Ovary (tissue), 9 donors: ENCODE results near the gene TUBA3D. TPM values are rescaled to one million over a fixed set of nuclear protein-coding genes. Genes with fewer than 3 reads are reported as not detected.
"Not testable (repeated sequence)": the region's sequence is repeated elsewhere in the genome, so short reads cannot be mapped to it uniquely, and the experiment has no call there.

Experiments used
- DNase-seq, 5 donors: peaks; one replicate each; pipeline ENCODE4 v3.0.0-alpha.2; 2019 to 2020
- H3K27ac ChIP-seq, 2 donors: fragments of 200-600 bp; one replicate each; pipeline versions ENCODE4 v1.5.1 to v1.8.0; 2019 to 2022
- H3K27me3 ChIP-seq: fragments of 200-600 bp; one replicate; pipeline ENCODE4 v1.8.0; 2022
- H3K36me3 ChIP-seq: fragments of 200-600 bp; sonication (generic); one replicate; pipeline ENCODE4 v1.5.1; 2019
- H3K4me1 ChIP-seq: one replicate; pipeline ENCODE4 v1.8.1; 2013; ENCODE audit warnings: mild to moderate bottlenecking, moderate library complexity; ENCODE audit not compliant: insufficient read depth
- H3K4me3 ChIP-seq: fragments of 200-600 bp; sonication (generic); one replicate; pipeline ENCODE4 v1.5.1; 2017
- H3K9me3 ChIP-seq, 2 donors: fragments of 200-600 bp in 1 of 2; sonication (generic) in 1 of 2; one replicate each; pipeline versions ENCODE4 v1.5.1 to v1.8.1; 2013 to 2019; ENCODE audit warnings: mild to moderate bottlenecking in 1 of 2, moderate library complexity in 1 of 2
- EP300 ChIP-seq: sonication (generic); formaldehyde crosslinking; IDR thresholded peaks from one replicate; pipeline ENCODE4 v1.6.1; 2017; ENCODE audit warnings: antibody characterized with exemption
- POLR2A ChIP-seq: fragments of 450-650 bp; IDR thresholded peaks from one replicate; pipeline ENCODE4 v1.6.1; 2017; ENCODE audit warnings: antibody characterized with exemption, mild to moderate bottlenecking, moderate library complexity
- WGBS, 3 donors: extraction: QIAGEN DNeasy Blood & Tissue Kit in 1 of 3; methylation state at CpG; one replicate each; pipeline versions ENCODE4 v1.1.5 to v1.1.7; 2013 to 2017; 5-methylcytosine and 5-hydroxymethylcytosine counted together
- intact Hi-C, 4 donors: fragments of 100-400 bp; cut with DNase I; formaldehyde crosslinking; loops; one replicate each; pipeline versions ENCODE4 v1.11.0 to v1.15.1; 2022 to 2023
- polyA plus RNA-seq, 2 donors: library from polyadenylated mRNA; stranded (reverse); fragments of 200-250 nt in 1 of 2; fragments of 350-450 nt in 1 of 2; fragmentation: Illumina TruSeq in 1 of 2; extraction: RNeasy Lipid Tissue Mini Kit (QIAGEN cat#74804) in 1 of 2; gene quantifications; one replicate each; pipeline ENCODE4 v1.2.3, GENCODE V29; 2013 to 2014
- total RNA-seq, 7 donors: library from RNA; depleted of rRNA in 2 of 7; stranded (reverse); fragments of >200 nt in 2 of 7; fragmentation: NEBNext Ultra II Directional in 3 of 7; extraction: Animal tissue kit (Norgen Biotek cat#: 25700) in 3 of 7; gene quantifications; one replicate each; pipeline versions ENCODE4 v1.1.0 to v1.2.4, GENCODE V29; 2016 to 2023
- TF ChIP-seq, protein P1 (sequence below), 3 donors: fragments of 450-650 bp in 2 of 3; fragments of 200-600 bp in 1 of 3; IDR thresholded peaks; one replicate each; pipeline versions ENCODE4 v1.5.1 to v1.8.0; 2016 to 2022; ENCODE audit warnings: antibody characterized with exemption in 3 of 3, mild to moderate bottlenecking in 1 of 3
- donor health status: DM: no; HTN: no; CAD: no; lungs with moderate emphysema.
- donor health status: DM: no; HTN: no; CAD: no.
- donor health status: Bipolar disorder and iron deficiency.
- donor health status: DM: yes; HTN: yes; CAD: no.
- donor health status: DM: no; HTN: no; CAD: no.
- donor health status: DM: yes; HTN: yes; CAD: no.

Gene TUBA3D
- total and polyA plus RNA-seq, 9 donors, result 0.15 to 74.1 (median 0.38) TPM; not detected in 2

DNA sequence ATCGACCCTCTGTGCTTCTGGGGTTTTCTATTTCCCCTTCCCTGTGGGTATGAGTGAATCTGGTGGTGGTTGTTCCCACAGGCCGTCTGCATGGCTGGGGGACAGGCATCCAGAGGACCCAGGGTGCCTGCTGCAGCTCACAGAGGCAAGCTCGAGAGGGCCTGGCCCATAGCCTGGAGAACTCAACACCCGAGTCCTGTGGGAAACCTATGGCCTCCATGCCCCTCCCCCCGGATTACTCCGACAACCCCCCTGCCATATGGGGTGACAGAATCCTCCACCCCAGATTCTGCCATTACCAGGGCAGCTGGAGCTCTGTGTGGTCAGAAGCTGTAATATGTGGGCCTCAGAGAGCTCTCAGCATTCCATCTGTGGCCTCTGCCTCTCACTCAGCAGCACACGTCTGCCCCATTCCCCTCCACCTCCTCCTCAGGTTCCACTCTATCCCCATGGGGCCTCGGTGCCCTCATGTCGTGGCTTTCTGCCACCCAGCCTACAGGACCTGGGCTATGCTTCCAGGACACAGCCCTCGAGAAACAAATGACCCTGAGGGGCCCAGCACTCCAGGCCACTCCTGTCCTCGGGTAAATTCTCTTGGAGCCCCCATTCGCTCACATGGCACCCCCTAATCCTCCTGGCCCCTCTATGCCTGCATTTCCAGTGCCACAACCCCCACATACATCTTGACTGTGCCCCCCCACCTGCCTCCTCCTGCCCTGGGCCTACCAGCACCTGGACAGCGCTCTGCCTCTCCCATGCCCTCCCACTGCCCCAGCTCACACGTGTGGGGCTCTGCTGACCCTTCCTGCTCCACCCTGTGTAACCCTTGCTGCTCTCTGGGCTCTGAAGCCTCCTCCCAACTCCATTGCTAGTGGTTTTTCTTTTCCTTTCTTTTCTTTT, 12.6 kb downstream of the TUBA3D start:
- no peaks in the 10 kb centered on the region for H3K36me3 ChIP-seq
- H3K4me1 ChIP-seq, result no peaks in the 10 kb centered on the region
- no peak overlapping the region for H3K4me3 ChIP-seq
- WGBS, 3 donors, result 81 to 85% (median 83%) methylated on average over 14 of the region's 14 CpGs
- no peak overlapping the region for H3K27ac ChIP-seq
- TF ChIP-seq EP300, result no peak
- TF ChIP-seq POLR2A, result no peak
- TF ChIP-seq, protein P1, sequence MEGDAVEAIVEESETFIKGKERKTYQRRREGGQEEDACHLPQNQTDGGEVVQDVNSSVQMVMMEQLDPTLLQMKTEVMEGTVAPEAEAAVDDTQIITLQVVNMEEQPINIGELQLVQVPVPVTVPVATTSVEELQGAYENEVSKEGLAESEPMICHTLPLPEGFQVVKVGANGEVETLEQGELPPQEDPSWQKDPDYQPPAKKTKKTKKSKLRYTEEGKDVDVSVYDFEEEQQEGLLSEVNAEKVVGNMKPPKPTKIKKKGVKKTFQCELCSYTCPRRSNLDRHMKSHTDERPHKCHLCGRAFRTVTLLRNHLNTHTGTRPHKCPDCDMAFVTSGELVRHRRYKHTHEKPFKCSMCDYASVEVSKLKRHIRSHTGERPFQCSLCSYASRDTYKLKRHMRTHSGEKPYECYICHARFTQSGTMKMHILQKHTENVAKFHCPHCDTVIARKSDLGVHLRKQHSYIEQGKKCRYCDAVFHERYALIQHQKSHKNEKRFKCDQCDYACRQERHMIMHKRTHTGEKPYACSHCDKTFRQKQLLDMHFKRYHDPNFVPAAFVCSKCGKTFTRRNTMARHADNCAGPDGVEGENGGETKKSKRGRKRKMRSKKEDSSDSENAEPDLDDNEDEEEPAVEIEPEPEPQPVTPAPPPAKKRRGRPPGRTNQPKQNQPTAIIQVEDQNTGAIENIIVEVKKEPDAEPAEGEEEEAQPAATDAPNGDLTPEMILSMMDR (IDR thresholded peaks at IDR 0.05), result no peak
- no peak for DNase-seq
- intact Hi-C loops, result loop anchor here in 1 of 4 donors (5.0 kb wide), 1 partner anchor 1301 kb away; no protein-coding TSS in a partner anchor
- H3K9me3 ChIP-seq, result no peaks in the 10 kb centered on the region
- no peaks in the 10 kb centered on the region for H3K27me3 ChIP-seq

DNA sequence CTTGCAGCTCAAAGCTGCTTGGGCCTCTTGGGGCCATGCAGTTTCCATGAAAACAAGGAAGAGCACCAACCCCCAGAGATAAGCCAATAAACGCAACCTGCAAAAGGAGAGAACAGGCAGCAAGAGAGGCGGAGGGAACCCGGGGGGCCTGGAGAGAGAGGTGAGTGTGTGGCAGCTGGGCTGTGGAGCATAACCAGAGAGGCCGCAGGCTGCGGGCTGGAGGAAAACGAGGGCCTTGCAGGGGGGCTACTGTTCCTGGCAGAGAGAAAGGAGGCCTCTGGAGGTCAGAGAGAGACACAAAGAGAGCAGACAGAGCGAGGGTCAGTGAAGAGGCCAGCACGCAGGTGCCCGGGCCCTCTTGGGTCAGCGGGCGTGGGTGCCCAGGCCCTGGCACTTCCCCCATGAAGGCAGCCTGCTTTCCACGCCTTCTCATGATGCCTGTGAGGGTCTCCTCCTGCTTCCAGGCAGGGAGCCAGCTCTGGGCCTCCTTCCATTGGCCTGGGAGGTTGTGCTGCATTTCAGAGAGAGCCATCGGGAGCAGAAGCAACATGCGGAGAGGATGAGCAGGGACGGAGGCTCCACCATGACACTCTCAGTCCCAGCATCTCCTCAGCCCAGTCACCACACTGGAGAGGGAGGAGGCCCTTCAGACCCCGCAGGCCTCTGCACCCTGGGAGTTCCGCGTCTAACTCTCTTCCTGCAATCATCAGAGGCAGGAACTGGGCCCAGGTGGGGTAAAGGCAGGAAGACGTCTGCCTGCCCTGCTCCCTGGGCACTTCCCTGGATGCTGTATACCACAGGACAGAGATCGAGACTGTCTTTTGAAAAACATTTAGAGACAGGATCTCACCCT, 14.9 kb downstream of the TUBA3D start:
- H3K9me3 ChIP-seq, H3K27ac ChIP-seq, H3K4me1 ChIP-seq, H3K36me3 ChIP-seq, H3K27me3 ChIP-seq: not testable (repeated sequence)
- intact Hi-C loops, result loop anchor here in 2 of 4 donors (5.0 to 10.0 kb wide), 3 partner anchors 76 to 384 kb away; partner anchors contain the start of gene PLEKHB2 (in 1 of the 2)
- 31 to 46% (median 34%) methylated on average over 20 of the region's 20 CpGs for WGBS, 3 donors
- peak; percentile 30 to 50 (median 41) for DNase-seq
- H3K4me3 ChIP-seq, result peak overlapping the region; percentile 36

DNA sequence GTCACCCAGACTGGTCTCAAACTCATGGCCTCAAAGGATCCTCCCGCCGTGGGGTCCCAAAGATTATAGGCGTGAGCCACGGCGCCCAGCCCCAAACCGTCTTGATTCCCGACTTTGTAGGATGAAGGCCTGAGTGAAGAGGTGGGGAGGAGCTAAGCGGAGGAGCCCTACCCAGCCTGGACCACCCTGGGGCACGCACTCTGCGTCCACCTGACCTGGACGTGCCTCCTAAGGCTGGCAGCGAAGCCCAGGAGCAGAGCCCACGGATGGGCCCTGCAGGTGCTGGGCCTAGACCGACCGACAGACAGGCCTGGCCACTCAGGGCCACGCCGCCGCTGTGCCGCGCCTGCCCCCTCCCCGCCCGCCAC, 15.5 kb downstream of the TUBA3D start:
- 1 to 11% (median 7%) methylated on average over 13 to 19 of the region's 22 CpGs for WGBS, 3 donors
- intact Hi-C loops, result loop anchor here in 2 of 4 donors (5.0 to 10.0 kb wide), 3 partner anchors 77 to 384 kb away; partner anchors contain the start of gene PLEKHB2 (in 1 of the 2)
- not testable (repeated sequence) for H3K4me1 ChIP-seq, H3K27me3 ChIP-seq, H3K27ac ChIP-seq, H3K9me3 ChIP-seq, H3K36me3 ChIP-seq
- peak overlapping the region; percentile 36 for H3K4me3 ChIP-seq
- peak in 1 of 5 donors; percentile 34 for DNase-seq

DNA sequence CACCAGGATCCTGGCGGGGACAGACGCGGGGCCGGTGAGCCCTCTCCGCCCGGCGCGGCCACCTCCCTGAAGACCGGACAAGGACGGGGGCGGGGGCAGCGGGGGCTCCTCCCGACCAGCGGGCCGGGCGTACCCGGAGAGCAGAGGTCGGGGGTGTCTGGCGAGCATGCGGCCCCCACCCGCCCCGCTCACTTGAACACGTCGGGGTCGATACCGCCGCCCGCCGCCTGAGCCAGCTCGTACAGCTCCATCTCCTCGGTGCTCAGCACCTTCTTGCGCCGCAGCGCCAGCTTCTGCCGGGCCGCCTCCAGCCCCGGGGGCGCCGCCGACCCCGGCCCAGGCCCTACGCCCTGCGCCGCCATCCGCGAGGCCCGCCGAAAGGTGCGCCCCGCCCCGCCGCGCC, 16.1 kb downstream of the TUBA3D start, which contains the start of gene MZT2A:
MZT2A (minus strand) TSS at position 383 of the 403 bp plus-strand sequence; CDS start at position 362, 21 bp downstream.
- intact Hi-C loops, result loop anchor here in 2 of 4 donors (5.0 to 10.0 kb wide), 3 partner anchors 77 to 385 kb away; partner anchors contain the start of gene PLEKHB2 (in 1 of the 2)
- Histone ChIP-seq H3K27ac (peak within 1 kb of the TSS; percentile 58 to 85), H3K4me3 (peak within 1 kb of the TSS; percentile 97)
- H3K9me3 ChIP-seq, H3K36me3 ChIP-seq, DNase-seq, H3K27me3 ChIP-seq, H3K4me1 ChIP-seq: not testable (repeated sequence)
- WGBS, 3 donors, result 1% methylated on average over 26 to 52 of the region's 53 CpGs

DNA sequence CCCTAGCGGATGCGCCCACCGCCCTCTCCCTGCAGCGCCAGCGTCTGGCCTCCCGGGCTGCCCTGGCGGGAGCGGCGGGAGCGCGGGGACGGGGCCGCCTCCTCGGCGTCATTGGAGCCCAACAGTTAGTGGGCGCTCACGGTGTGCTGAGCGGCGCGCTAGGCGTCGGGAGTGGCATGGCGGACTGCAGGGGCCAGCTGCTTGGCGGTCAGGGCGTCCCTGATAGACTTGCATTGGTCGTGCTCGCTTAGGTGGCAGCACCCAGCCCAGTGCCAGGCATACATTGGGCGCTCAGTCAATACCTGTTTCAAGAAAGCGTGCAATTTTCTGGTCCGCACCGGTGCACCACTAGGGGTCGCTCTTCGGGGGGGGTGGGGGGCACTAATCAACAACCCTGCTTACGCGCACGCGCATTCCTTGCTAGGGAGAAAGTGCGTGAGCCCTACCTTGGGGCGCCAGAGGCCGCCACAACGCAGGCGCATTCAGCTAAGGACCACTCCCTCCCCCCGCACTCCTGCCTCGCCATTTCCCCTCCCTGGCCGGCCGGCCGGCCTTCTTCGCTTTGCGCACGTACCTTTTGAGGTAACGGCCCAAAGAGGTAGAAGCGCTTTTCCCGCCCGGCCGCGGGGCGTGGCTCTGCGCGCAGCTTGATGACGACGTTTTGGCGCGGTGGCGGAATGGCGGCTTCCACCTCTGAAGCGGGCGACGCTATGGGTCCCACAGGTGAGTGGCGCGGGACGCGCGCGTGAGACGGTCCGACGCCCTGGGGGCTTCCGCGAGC, 16.7 kb downstream of the TUBA3D start:
- H3K4me3 ChIP-seq, result peak overlapping the region; percentile 97
- WGBS, 3 donors, result 0 to 1% (median 1%) methylated on average over 53 to 79 of the region's 79 CpGs
- TF ChIP-seq, protein P1 (IDR thresholded peaks at IDR 0.05), result peak; percentile 25 to 86 (median 63)
- TF ChIP-seq EP300, result no peak
- TF ChIP-seq POLR2A, result peak; percentile 39
- H3K9me3 ChIP-seq, result no peaks in the 10 kb centered on the region
- intact Hi-C loops, result loop anchor here in 2 of 4 donors (5.0 to 10.0 kb wide), 3 partner anchors 78 to 385 kb away; partner anchors contain the start of gene PLEKHB2 (in 1 of the 2)
- no peaks in the 10 kb centered on the region for H3K27me3 ChIP-seq
- no peaks in the 10 kb centered on the region for H3K4me1 ChIP-seq
- H3K27ac ChIP-seq, result peak overlapping the region; percentile 58 to 85
- peak; percentile 90 to 95 (median 92) for DNase-seq
- no peaks in the 10 kb centered on the region for H3K36me3 ChIP-seq
